ENCODE measurements around the gene MRPL22.

DNA sequence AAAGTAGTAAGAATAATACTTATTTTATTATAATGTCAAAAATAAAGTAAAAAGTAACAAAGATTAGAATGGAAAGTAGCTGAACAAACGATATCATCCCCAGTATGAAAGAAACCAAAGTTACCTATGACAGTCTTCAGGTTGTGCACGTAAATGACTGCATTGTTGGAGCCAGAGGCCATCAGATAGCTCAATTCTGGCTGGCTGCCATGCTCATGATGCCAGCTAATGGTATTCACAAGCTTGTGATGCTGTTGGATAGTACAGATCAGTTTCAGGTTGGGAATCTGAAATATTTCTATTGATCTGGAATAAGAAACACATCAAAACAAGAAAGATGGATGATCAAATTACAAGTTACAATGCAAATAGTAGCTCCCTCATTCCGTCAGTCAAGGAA, 24.0 kb upstream of the MRPL22 start:
- TF ChIP-seq POLR2A (IDR thresholded peaks at IDR 0.05; ENCODE audit: low read depth, low read length) (no peak), EZH2 (IDR thresholded peaks at IDR 0.05; ENCODE audit: borderline replicate concordance, low read depth, low read length, severe bottlenecking) (no peak), POLR2AphosphoS5 (IDR thresholded peaks at IDR 0.05; ENCODE audit: insufficient read depth, low read depth, low read length) (no peak), FOS (IDR thresholded peaks at IDR 0.05; ENCODE audit: borderline replicate concordance, insufficient read depth, low read length) (no peak)
- TF ChIP-seq, protein P1, sequence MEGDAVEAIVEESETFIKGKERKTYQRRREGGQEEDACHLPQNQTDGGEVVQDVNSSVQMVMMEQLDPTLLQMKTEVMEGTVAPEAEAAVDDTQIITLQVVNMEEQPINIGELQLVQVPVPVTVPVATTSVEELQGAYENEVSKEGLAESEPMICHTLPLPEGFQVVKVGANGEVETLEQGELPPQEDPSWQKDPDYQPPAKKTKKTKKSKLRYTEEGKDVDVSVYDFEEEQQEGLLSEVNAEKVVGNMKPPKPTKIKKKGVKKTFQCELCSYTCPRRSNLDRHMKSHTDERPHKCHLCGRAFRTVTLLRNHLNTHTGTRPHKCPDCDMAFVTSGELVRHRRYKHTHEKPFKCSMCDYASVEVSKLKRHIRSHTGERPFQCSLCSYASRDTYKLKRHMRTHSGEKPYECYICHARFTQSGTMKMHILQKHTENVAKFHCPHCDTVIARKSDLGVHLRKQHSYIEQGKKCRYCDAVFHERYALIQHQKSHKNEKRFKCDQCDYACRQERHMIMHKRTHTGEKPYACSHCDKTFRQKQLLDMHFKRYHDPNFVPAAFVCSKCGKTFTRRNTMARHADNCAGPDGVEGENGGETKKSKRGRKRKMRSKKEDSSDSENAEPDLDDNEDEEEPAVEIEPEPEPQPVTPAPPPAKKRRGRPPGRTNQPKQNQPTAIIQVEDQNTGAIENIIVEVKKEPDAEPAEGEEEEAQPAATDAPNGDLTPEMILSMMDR (IDR thresholded peaks at IDR 0.05; ENCODE audit: extremely low read depth in 1 of 2, insufficient read depth in 1 of 2, low read depth in 1 of 2, low read length in 2 of 2), result no peak

Data from endothelial cell of umbilical vein (primary cell).